Stimulated activated naive CD8-positive, alpha-beta T cell treated with anti-CD3 and anti-CD28 coated beads, Interleukin-15, amount 100 ng/mL, for 72 hours (primary cell): ENCODE data around the gene GM2A.
"Not testable (repeated sequence)": the region's sequence is repeated elsewhere in the genome, so short reads cannot be mapped to it uniquely, and the experiment has no call there.

Source experiments
- ATAC-seq: fragments of 150-1000 bp; cut with Tn5 transposase; 2 replicates; pipeline ENCODE4 v1.10.0; 2021; ENCODE audit warnings: mild to moderate bottlenecking, moderate library complexity
- DNase-seq, 2 donors: peaks; one replicate each; pipeline ENCODE4 v3.0.0; 2021 to 2022
- H3K27ac Mint-ChIP-seq, 2 donors: one replicate each; pipeline ENCODE4 v1.8.0; 2022; ENCODE audit warnings: mild to moderate bottlenecking in 2 of 2, mixed read lengths in 2 of 2, moderate library complexity in 2 of 2
- H3K27me3 Mint-ChIP-seq: one replicate; pipeline ENCODE4 v1.8.0; 2022; ENCODE audit warnings: mixed read lengths
- H3K4me1 Mint-ChIP-seq: one replicate; pipeline ENCODE4 v1.8.0; 2022; ENCODE audit warnings: mild to moderate bottlenecking, mixed read lengths
- H3K4me3 Mint-ChIP-seq, 2 donors: one replicate each; pipeline ENCODE4 v1.8.0; 2022; ENCODE audit warnings: mild to moderate bottlenecking in 2 of 2, mixed read lengths in 2 of 2, moderate library complexity in 1 of 2
- H3K9me3 Mint-ChIP-seq, 2 donors: one replicate each; pipeline ENCODE4 v1.8.0; 2022; ENCODE audit warnings: mixed read lengths in 2 of 2

Gene GM2A

DNA sequence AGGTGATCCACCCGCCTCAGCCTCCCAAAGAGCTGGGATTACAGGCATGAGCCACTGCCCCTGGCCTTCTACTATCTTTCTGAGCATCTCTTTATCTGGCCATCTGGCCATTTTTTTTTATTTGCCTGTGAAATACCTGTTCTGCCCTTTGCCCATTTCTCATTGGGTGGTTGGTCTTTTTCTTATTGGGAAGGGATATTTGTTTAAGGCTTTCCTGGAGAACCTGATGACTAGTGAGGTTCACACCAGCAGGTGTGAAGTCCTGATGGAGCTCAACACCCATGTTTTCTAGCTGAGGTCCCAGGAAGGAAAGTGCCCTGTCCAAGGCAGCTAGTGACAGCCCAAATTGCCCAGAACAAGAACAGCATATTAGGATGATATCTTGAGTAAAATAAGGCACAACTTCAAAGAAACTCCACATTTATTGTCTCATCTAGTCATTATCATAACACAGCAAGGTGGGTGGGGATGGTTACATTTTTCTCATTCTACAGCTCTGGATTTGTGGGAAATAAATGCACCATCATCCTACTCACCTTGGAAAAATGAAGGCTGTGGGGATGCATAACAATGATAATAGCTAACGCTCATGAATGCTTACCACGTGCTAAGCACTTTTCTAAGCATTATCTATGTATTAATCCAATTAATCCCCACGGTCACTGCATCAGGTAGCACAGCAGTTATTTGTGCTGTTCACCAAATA lies 30.3 kb downstream of the GM2A start:
- H3K27me3 Mint-ChIP-seq: no peaks in the 10 kb centered on the region
- no peak overlapping the region for H3K27ac Mint-ChIP-seq
- no peaks in the 10 kb centered on the region for H3K4me1 Mint-ChIP-seq
- ATAC-seq: no peak
- DNase-seq: no peak
- no peaks in the 10 kb centered on the region for H3K9me3 Mint-ChIP-seq
- no peak overlapping the region for H3K4me3 Mint-ChIP-seq

DNA sequence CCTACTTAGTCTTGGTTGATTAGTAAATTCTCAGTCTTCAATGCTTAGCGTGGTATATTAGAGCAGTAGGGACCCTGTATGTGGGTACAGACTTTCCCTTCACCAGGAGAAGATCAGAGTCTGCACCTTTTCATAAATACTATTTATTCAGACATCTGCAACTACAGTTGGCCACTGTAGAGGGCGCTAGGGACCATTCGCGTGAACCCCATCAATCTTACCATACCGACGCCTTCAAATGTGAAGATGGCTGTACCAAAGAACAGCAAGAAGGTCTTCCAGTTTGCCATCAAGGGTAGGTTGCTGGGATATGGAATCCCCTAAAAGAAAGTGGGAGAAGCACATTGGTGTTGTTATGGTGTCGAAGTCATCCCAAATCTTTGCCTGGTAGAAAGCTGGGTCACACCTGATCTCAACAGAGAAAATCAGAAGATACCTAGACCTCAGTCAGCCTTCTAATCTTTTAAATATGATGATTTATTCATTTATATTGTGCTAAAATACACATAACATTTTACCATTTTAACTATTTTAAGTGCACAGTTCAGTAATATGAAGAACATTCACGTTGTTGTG lies 31.5 kb downstream of the GM2A start:
- Mint-ChIP-seq H3K4me1 (no peaks in the 10 kb centered on the region), H3K27me3 (no peaks in the 10 kb centered on the region), H3K9me3 (no peaks in the 10 kb centered on the region), H3K4me3 (no peak overlapping the region), H3K27ac (no peak overlapping the region)
- DNase-seq: no peak
- ATAC-seq: no peak

DNA sequence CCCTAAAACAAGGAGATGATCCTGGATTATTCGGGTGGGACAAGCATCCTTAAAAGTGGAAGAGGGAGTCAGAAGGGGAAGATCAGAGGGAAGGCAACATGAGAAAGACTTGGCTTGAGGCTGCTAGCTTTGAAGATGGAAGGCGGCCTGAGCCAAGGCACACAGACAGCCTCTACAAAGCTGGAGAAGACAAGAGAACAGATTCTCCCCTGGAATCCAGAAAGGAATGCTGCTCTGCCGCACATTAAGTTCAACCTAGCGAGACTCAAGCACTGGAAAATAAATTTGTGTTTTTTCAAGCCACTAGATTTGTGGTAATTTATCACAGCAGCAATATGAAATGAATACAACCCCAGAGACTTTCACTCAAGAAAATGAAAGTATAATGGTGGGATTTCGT lies 32.7 kb downstream of the GM2A start:
- Mint-ChIP-seq H3K4me3 (no peak overlapping the region), H3K27ac (no peak overlapping the region), H3K27me3 (no peaks in the 10 kb centered on the region), H3K4me1 (no peaks in the 10 kb centered on the region), H3K9me3 (no peaks in the 10 kb centered on the region)
- ATAC-seq (no peak), DNase-seq (no peak)

DNA sequence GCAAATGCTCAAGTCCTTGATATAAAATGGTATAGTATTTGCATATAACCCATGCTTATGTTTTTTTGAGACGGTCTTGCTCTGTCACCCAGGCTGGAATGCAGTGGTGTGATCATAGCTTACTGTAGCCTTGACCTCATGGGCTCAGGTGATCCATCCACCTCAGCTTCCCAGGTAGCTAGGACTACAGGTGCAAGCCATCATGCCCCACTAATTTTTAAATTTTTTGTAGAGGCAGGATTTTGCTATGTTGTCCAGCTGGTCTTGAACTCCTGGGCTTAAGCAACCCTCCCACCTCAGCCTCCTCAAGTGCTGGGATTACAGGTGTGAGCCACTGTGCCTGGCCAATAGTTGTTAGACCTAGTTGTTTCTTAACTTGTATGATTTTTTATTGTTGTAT lies 33.3 kb downstream of the GM2A start:
- no peak for ATAC-seq
- Mint-ChIP-seq H3K4me3 (no peak overlapping the region), H3K9me3 (no peaks in the 10 kb centered on the region), H3K27ac (no peak overlapping the region), H3K27me3 (no peaks in the 10 kb centered on the region), H3K4me1 (no peaks in the 10 kb centered on the region)
- no peak for DNase-seq

DNA sequence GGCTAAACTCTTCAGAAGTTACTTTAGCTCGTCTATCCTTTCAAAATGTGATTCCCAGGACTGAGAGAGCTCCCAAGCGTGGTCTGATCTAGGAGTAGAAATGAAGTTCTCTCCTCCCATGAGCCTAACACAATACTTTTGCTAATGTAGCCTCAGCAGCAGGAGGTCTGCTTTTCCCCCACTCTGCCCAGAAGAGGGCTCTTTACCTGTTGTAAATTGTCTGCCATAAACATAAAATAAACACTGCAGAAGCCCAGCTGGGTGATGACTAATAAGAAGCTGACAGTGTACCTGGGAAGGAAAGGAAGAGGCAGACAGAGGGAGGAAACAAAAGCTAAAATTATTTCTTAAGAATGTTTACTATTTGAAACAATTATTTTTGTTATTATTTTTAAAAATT lies 35.2 kb downstream of the GM2A start:
- no peak overlapping the region for H3K27ac Mint-ChIP-seq
- DNase-seq (no peak), ATAC-seq (no peak)
- H3K4me1 Mint-ChIP-seq: no peaks in the 10 kb centered on the region
- H3K4me3 Mint-ChIP-seq: no peak overlapping the region
- H3K27me3 Mint-ChIP-seq: no peaks in the 10 kb centered on the region
- H3K9me3 Mint-ChIP-seq: no peaks in the 10 kb centered on the region

DNA sequence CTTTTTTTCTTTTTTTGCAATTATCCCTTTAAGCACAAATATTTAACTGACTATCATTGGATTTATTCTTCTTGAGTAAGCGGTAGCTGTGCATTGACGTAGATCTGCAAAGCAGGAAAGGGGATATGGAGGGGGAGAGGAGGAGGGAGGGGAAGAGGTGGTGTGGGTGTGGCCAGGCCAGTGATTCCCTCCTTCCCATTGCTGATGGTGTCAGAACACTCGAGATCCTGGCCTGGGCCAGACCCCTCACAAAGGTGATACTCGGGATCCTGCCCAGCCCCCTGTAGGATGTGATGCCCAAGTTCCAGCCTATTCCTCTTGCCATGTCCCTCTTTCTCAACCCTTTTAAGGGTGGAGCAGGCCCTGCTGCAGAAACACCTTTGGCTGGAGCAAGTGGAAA lies 40.6 kb downstream of the GM2A start:
- no peaks in the 10 kb centered on the region for H3K27me3 Mint-ChIP-seq
- H3K27ac Mint-ChIP-seq: peak overlapping the region in 1 of 2 donors; percentile 62
- DNase-seq: no peak
- ATAC-seq: no peak
- H3K4me3 Mint-ChIP-seq: no peak overlapping the region
- H3K9me3 Mint-ChIP-seq: no peaks in the 10 kb centered on the region
- peaks cover 8% of the 10 kb centered on the region for H3K4me1 Mint-ChIP-seq

DNA sequence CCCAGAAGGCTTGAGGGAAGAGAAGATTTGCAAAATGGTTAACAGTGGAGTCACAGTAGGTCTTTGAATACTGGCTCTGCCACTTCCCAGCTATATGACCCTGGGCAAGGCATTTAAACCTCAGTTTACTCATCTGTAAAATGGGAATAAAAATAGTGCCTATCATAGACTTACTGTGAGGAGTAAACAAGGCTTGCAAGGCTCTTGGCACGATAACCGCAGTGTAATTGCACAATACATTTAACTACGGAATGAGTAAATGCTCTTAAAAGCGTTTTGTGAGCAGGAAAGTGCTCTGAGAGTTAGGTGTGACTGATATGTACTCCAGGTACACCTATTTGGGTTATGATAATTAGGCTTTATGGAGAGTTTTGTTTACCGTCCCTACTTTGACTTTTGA lies 42.2 kb downstream of the GM2A start:
- H3K27me3 Mint-ChIP-seq: no peaks in the 10 kb centered on the region
- no peak for DNase-seq
- no peak overlapping the region for H3K4me3 Mint-ChIP-seq
- no peak for ATAC-seq
- H3K27ac Mint-ChIP-seq: no peak overlapping the region
- no peaks in the 10 kb centered on the region for H3K9me3 Mint-ChIP-seq
- H3K4me1 Mint-ChIP-seq: peaks cover 8% of the 10 kb centered on the region

DNA sequence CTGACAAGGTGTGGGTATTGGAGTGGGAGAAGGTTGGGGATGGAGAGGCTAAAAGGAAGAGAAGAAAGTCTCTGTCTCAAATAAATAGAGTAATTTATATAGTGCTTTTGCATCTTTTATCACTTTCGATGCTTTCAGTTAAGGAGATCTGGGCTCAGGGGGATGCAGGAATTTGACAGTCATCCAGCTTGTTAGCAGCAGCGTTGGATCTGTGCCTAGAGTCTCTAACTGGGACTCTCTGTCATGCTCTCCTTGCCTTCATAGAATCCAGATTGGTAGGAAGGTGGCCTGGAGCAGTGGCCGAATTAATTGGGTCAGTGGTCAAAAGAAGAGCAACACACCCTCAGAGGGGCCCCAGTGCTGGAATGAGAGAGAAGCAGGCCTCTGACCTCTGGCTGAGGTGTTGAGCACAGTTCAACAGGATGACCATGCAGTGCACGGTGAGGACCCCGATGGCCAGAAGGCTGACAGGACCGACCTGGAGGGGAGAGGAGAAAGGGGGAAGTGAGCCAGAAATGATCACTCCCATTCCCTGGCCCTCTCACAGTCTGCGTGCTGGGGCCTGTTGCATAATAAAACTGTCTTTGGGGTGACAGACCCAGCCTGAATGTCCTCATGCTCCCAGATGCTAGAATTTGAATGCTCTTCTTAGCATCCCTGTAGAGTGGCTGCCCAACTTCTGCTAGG lies 42.9 kb downstream of the GM2A start:
- no peak for DNase-seq
- Mint-ChIP-seq H3K4me1 (peaks cover 8% of the 10 kb centered on the region), H3K27ac (peak overlapping the region in 1 of 2 donors; percentile 83), H3K4me3 (no peak overlapping the region), H3K9me3 (no peaks in the 10 kb centered on the region), H3K27me3 (no peaks in the 10 kb centered on the region)
- ATAC-seq: no peak

DNA sequence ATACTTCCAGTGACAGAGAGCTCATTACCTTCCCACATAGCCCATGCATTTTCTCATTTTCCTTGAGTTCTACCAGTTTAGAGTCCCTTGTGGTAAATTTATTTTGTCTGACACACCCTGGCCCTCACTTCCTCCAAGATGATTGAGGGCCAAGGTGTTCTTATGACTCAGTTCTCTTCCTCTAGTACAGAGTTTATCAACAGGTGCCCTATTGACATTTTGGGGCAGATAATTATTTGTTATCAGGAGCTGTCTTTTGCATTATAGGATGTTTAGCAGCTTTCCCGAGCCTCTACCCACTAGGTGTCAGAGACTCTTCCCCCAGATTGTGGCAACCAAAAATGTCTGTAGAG lies 43.5 kb downstream of the GM2A start:
- Mint-ChIP-seq H3K27ac (no peak overlapping the region), H3K4me1 (peaks cover 8% of the 10 kb centered on the region), H3K9me3 (no peaks in the 10 kb centered on the region), H3K27me3 (peaks cover 5% of the 10 kb centered on the region), H3K4me3 (no peak overlapping the region)
- DNase-seq (no peak), ATAC-seq (no peak)

DNA sequence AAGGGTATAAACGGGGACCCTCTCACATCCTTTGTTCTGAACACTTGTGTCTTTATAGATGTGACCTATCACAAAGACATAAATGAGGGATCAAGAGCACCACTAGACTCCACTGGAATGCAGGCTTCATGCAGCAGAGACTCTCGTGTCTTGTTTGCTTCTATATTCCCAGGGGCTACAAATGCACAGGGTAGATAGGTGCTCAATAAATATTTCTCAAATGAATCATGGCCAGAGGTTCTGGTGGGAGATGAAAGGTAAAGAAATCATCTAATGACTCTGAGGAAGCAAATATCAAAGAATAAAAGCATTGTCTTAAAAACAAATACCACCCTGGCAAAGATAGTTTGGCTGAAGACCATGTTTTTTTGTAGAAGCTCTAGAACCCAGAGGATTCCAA lies 44.0 kb downstream of the GM2A start:
- Mint-ChIP-seq H3K27ac (no peak overlapping the region), H3K4me1 (peaks cover 8% of the 10 kb centered on the region), H3K4me3 (no peak overlapping the region), H3K27me3 (peaks cover 10% of the 10 kb centered on the region), H3K9me3 (no peaks in the 10 kb centered on the region)
- DNase-seq (no peak), ATAC-seq (no peak)

DNA sequence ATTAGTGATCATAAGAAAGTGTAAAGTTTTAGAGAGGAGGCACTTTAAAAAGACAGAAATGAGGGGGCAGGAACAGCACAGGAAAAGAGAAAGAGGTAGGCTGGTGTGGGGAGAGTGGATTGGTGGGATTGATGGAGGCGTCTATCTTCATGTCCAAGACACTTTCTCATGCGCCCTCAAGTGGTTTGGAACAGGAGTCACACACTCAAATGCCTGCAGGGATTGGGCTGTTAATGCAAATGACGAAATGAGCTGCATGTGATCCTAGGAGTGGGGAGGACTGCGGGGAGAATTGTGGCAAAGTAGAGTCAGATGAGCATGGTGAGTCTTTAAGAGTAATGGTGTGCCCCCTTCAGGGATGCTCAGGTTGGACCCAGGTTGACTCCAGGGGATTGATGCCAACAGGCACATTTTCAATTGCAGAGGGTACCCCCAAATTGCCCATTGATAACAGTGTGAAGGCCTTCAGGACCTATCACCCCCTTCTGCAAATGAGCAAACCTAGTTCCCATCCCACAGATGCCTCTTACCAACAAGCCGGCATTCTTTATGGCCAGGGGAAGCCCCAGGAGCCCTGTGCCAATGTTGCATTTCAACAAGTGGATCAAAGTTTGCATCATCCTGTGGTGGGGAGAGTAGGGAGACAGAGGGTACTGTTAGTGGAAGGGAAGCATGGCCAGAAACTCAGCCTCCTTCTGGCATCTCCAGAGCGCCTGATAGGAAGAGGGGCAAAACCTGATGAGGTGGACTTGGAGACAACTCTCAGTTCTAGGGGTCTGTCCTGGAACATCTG lies 45.3 kb downstream of the GM2A start:
- no peaks in the 10 kb centered on the region for H3K9me3 Mint-ChIP-seq
- H3K27me3 Mint-ChIP-seq: peaks cover 22% of the 10 kb centered on the region
- DNase-seq (peak in 1 of 2 donors; percentile 5), ATAC-seq (no peak)
- no peak overlapping the region for H3K4me3 Mint-ChIP-seq
- H3K4me1 Mint-ChIP-seq: peaks cover 8% of the 10 kb centered on the region
- peak overlapping the region in 1 of 2 donors; percentile 32 for H3K27ac Mint-ChIP-seq

DNA sequence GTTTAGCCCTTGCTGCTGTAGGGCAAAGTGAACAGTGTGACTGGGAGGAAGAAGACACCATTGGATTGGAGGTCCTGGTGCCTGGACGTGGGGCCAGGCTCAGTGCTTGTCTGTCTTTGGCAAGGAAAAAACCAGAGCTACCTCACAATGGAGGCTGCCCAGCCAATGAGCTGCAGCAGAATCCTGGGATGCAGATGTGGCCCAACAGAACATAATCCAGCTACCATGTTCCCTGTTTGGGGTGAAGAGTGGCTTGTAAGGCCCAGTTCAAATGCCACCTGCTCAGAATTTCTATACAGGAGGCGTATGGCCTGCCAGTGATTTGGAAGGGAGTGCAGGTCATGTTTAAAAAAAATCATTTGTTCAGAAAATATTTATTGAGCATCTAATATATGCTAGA lies 50.7 kb downstream of the GM2A start, which contains the start of gene SLC36A3:
Gene SLC36A3 (minus strand): TSS at position 101 of the 400 bp plus-strand sequence. CDS start 412 bp downstream, outside the sequence.
- Mint-ChIP-seq H3K27ac (peak within 1 kb of the TSS in 1 of 2 donors; percentile 57), H3K27me3 (peaks cover 22% of the 10 kb centered on the region), H3K4me1 (no peaks in the 10 kb centered on the region), H3K4me3 (no peak within 1 kb of the TSS), H3K9me3 (no peaks in the 10 kb centered on the region)
- ATAC-seq: no peak
- no peak for DNase-seq

DNA sequence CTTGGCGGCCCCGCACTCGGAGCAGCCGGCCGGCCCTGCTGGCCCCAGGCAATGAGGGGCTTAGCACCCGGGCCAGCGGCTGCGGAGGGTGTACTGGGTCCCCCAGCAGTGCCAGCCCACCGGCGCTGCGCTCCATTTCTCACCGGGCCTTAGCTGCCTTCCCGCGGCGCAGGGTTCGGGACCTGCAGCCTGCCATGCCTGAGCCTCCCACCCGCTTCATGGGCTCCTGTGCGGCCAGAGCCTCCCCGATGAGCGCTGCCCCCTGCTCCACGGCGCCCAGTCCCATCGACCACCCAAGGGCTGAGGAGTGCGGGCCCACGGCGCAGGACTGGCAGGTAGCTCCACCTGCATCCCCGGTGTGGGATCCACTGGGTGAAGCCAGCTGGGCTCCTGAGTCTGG lies 56.3 kb downstream of the GM2A start:
- Mint-ChIP-seq H3K9me3 (peaks cover 12 to 20% of the 10 kb centered on the region in 2 donors), H3K27me3 (peaks cover 14% of the 10 kb centered on the region)
- not testable (repeated sequence) for DNase-seq, H3K27ac Mint-ChIP-seq, ATAC-seq, H3K4me1 Mint-ChIP-seq, H3K4me3 Mint-ChIP-seq

DNA sequence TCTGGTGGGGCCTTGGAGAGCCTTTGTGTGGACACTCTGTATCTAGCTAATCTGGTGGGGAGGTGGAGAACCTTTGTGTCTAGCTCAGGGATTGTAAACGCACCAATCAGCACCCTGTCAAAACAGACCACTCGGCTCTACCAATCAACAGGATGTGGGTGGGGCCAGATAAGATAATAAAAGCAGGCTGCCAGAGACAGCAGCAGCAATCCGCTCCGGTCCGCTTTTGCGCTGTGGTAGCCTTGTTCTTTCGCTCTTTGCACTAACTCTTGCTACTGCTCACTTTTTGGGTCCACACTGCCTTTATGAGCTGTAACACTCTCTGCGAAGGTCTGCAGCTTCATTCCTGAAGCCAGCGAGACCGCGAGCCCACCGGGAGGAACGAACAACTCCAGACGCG lies 56.8 kb downstream of the GM2A start:
- H3K4me1 Mint-ChIP-seq, DNase-seq, H3K27ac Mint-ChIP-seq, H3K4me3 Mint-ChIP-seq, ATAC-seq: not testable (repeated sequence)
- Mint-ChIP-seq H3K27me3 (peaks cover 16% of the 10 kb centered on the region), H3K9me3 (peaks cover 12 to 20% of the 10 kb centered on the region in 2 donors)

DNA sequence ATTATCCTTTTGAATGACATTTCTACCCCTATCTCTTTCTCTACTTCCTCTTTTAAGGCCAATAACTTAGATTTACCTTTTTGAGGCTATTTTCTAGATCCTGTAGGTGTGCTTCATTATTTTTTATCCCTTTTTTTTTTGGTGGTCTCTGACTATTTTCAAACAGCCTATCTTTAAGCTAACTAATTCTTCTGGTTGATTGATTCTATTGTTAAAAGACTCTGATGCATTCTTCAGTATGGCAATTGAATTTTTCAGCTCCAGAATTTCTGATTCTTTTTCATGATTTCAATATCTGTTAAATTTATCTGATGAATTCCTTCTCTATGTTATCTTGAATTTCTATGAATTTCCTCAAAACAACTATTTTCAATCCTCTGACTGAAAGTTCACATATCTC lies 57.9 kb downstream of the GM2A start:
- Mint-ChIP-seq H3K4me3 (no peak overlapping the region), H3K27ac (no peak overlapping the region), H3K4me1 (no peaks in the 10 kb centered on the region), H3K9me3 (peaks cover 12 to 20% of the 10 kb centered on the region in 2 donors), H3K27me3 (peaks cover 16% of the 10 kb centered on the region)
- ATAC-seq (no peak), DNase-seq (no peak)
